ENCODE data around the gene CFAP54. TPM values are rescaled to one million over a fixed set of nuclear protein-coding genes. Genes with fewer than 3 reads are reported as not detected.
"Not testable (repeated sequence)": the region's sequence is repeated elsewhere in the genome, so short reads cannot be mapped to it uniquely, and the experiment has no call there.

The CFAP54 gene
- total RNA-seq, 4 donors from 2014 or later: 0.22 to 0.62 (median 0.57) TPM; not detected in 1

GRCh38 chr12:96493106-96493505 lies 3.7 kb downstream of the CFAP54 start:
- H3K27ac ChIP-seq: no peak overlapping the region
- H3K4me1 ChIP-seq: peaks cover 0 to 12% (median 9%) of the 10 kb centered on the region in 3 donors
- intact Hi-C loops (cut with DNase I): no loop called here
- no peak overlapping the region for H3K4me3 ChIP-seq
- no peaks in the 10 kb centered on the region for H3K36me3 ChIP-seq
- no peak for DNase-seq
- no peak for TF ChIP-seq POLR2A (IDR thresholded peaks at IDR 0.05)
- TF ChIP-seq, protein P1, sequence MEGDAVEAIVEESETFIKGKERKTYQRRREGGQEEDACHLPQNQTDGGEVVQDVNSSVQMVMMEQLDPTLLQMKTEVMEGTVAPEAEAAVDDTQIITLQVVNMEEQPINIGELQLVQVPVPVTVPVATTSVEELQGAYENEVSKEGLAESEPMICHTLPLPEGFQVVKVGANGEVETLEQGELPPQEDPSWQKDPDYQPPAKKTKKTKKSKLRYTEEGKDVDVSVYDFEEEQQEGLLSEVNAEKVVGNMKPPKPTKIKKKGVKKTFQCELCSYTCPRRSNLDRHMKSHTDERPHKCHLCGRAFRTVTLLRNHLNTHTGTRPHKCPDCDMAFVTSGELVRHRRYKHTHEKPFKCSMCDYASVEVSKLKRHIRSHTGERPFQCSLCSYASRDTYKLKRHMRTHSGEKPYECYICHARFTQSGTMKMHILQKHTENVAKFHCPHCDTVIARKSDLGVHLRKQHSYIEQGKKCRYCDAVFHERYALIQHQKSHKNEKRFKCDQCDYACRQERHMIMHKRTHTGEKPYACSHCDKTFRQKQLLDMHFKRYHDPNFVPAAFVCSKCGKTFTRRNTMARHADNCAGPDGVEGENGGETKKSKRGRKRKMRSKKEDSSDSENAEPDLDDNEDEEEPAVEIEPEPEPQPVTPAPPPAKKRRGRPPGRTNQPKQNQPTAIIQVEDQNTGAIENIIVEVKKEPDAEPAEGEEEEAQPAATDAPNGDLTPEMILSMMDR (IDR thresholded peaks at IDR 0.05): no peak
- no peaks in the 10 kb centered on the region for H3K9me3 ChIP-seq
- H3K27me3 ChIP-seq: peaks cover 0 to 5% (median 0%) of the 10 kb centered on the region in 4 donors

DNA sequence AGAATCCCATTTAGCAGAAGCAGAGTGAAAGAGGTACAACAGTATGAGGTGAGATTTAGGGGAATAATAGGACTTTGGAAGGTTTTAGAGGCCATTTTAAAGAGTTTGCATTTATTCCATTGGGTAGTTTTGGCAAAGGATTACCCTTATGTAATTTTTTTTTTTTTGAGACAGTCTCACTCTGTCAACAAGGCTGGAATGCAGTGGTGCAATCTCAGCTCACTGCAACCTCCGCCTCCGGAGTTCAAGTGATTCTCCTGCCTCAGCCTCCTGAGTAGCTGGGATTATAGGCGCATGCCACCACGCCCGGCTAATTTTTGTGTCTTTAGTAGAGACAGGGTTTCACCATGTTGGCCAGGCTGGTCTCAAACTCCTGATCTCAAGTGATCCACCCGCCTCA lies 4.8 kb downstream of the CFAP54 start:
- 86 to 92% methylated on average over 6 of the region's 6 CpGs for WGBS, 2 donors
- H3K9me3 ChIP-seq; H3K36me3 ChIP-seq; intact Hi-C loops (cut with DNase I); H3K27me3 ChIP-seq; DNase-seq; H3K27ac ChIP-seq; H3K4me1 ChIP-seq; H3K4me3 ChIP-seq: not testable (repeated sequence)

DNA sequence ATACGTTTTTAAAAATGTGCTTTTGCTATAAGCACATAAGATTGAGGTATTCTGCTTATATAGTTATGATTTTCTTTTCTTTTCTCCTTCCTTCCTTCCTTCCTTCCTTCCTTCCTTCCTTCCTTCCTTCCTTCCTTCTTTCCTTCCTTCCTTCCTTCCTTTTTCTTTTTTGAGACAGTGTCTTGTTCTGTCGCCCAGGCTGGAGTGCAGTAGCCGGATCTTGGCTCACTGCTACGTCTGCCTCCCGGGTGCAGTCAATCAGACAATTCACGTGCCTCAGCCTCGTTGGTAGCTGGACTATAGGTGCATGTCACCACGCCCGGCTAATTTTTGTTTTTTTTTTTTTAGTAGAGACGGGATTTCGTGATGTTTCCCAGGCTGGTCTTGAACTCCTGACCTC lies 5.8 kb downstream of the CFAP54 start:
- intact Hi-C loops (cut with DNase I): no loop called here
- Histone ChIP-seq H3K27me3 (no peaks in the 10 kb centered on the region), H3K36me3 (no peaks in the 10 kb centered on the region), H3K4me1 (peaks cover 0 to 2% (median 0%) of the 10 kb centered on the region in 3 donors), H3K27ac (no peak overlapping the region), H3K4me3 (no peak overlapping the region), H3K9me3 (no peaks in the 10 kb centered on the region)
- DNase-seq: no peak
- TF ChIP-seq POLR2A (IDR thresholded peaks at IDR 0.05): no peak
- TF ChIP-seq, protein P1 (IDR thresholded peaks at IDR 0.05): no peak
- WGBS, 2 donors: 46 to 70% methylated on average over 11 of the region's 11 CpGs

DNA sequence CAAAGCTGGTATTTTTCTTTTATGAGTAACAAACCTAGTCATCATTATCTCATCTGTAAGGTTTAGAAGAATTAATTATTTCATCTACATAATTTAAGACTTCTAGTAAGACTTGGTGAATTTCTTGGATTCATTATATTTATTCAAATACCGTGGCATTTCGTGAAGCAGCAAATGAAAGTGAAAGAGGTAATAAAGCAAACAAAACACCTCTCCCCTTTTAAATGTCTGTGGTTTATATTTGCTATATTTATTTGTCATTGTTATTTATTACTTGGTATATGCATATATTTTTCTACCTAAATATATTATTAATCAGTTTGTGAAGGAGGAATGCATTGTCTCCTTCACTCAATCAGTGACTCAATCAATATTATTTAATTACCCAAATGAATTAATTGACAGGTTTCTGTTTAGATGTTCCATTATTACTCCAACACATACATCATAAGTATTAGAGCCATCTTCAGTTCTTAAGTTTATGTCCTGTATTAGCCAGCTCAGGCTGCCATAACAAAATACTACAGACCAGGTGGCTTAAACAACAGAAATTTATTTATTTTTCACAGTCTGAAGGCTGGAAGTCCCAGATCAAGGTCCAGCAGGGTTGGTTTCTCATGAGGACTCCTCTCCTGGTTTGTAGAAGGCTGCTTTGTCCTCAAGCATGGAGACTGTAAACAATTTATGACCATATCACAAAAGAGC lies 6.6 kb downstream of the CFAP54 start:
- no peak for TF ChIP-seq POLR2A (IDR thresholded peaks at IDR 0.05)
- TF ChIP-seq, protein P1 (IDR thresholded peaks at IDR 0.05): no peak
- intact Hi-C loops (cut with DNase I): no loop called here
- 19 to 25% methylated on average over 2 of the region's 2 CpGs for WGBS, 2 donors

GRCh38 chr12:96496944-96497343 lies 7.6 kb downstream of the CFAP54 start:
- TF ChIP-seq, protein P1 (IDR thresholded peaks at IDR 0.05): no peak
- TF ChIP-seq POLR2A (IDR thresholded peaks at IDR 0.05): no peak
- intact Hi-C loops (cut with DNase I): no loop called here
- no peak overlapping the region for H3K4me3 ChIP-seq
- no peaks in the 10 kb centered on the region for H3K36me3 ChIP-seq
- WGBS, 2 donors: 40 to 73% methylated on average over 1 of the region's 1 CpG
- DNase-seq: no peak
- peaks cover 0 to 20% (median 11%) of the 10 kb centered on the region in 3 donors for H3K4me1 ChIP-seq
- H3K9me3 ChIP-seq: no peaks in the 10 kb centered on the region
- no peaks in the 10 kb centered on the region for H3K27me3 ChIP-seq
- H3K27ac ChIP-seq: no peak overlapping the region

More for the DNA sequence above, 6.6 kb downstream of the CFAP54 start:
- Histone ChIP-seq H3K27ac (peak overlapping the region in 1 of 4 donors; percentile 5), H3K27me3 (no peaks in the 10 kb centered on the region), H3K9me3 (no peaks in the 10 kb centered on the region), H3K4me1 (peaks cover 0 to 10% (median 4%) of the 10 kb centered on the region in 3 donors), H3K4me3 (no peak overlapping the region), H3K36me3 (no peaks in the 10 kb centered on the region)
- DNase-seq: no peak

All from esophagus squamous epithelium (tissue), 5 donors.